GM12873 (cell line): ENCODE measurements around the gene GDF7.
A peak's percentile ranks its signal among the peaks of the same experiment; 100 is the strongest.

Source experiments
- CTCF ChIP-seq: IDR thresholded peaks from 2 replicates; pipeline ENCODE4 v1.5.1; 2012; ENCODE audit warnings: low read depth, mild to moderate bottlenecking, moderate library complexity, low read length, control low read depth; ENCODE audit not compliant: insufficient read depth; ENCODE audit errors: missing control alignments

Gene GDF7

GRCh38 chr2:20635675-20636584, 31.0 kb upstream of the GDF7 start:
- peak; percentile 94 for TF ChIP-seq CTCF

GRCh38 chr2:20637147-20637546, 29.8 kb upstream of the GDF7 start:
- TF ChIP-seq CTCF = no peak

GRCh38 chr2:20638014-20638413, 28.9 kb upstream of the GDF7 start:
- TF ChIP-seq CTCF = no peak

GRCh38 chr2:20638646-20639430, 28.1 kb upstream of the GDF7 start:
- no peak for TF ChIP-seq CTCF

GRCh38 chr2:20640411-20641122, 26.4 kb upstream of the GDF7 start:
- no peak for TF ChIP-seq CTCF

GRCh38 chr2:20641123-20641985, 25.6 kb upstream of the GDF7 start:
- no peak for TF ChIP-seq CTCF
